GM12874 (cell line): ENCODE measurements around the gene GPR146.
A peak's percentile ranks its signal among the peaks of the same experiment; 100 is the strongest.

Source experiments
- CTCF ChIP-seq: IDR thresholded peaks from 2 replicates; pipeline ENCODE4 v1.5.1; 2011; ENCODE audit warnings: low read depth, mild to moderate bottlenecking, control low read depth, low read length, moderate library complexity; ENCODE audit not compliant: insufficient read depth

Gene GPR146, protein sequence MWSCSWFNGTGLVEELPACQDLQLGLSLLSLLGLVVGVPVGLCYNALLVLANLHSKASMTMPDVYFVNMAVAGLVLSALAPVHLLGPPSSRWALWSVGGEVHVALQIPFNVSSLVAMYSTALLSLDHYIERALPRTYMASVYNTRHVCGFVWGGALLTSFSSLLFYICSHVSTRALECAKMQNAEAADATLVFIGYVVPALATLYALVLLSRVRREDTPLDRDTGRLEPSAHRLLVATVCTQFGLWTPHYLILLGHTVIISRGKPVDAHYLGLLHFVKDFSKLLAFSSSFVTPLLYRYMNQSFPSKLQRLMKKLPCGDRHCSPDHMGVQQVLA

DNA sequence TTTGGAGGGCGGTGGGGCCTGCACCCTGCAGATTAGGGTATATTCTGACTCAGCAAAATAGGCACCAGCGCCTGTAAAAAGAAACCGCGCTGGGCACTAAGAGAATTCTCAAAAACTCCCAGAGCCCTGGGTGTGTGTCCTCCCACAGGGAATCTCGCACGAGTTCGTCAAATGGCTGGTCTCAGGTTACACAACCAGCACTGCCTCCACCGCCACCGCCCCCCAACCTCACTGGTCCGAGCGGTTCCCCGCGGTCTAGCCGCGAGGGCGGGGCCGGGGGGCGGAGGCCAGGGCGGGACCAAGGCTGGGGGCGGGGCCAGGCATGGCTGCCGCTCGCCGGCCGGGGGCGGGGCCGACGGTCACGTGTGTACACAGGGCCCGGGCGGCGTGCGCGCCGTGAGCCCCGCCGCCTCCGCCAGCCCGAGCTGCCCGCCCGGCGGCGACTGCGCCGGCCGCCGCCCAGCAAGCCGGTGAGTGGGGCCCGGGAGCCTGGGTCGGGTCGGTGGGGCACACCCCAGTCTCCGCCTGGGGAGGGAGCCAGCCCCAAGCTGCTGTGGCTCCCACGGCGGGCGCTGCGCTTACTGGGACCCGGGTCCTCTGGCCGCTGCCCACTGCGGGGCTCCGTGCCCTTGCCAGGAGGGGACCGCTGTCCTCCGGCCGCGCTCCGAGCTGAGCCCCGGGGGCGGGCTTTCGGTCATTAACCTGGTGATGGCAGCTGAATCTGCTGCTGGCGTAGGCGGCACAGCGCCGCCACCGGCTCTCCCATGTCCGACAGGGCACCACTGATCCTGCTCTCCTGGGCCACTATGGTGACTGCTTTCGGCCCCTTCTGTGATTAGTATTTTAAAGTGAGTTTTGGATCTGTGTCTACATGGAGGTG is at the start of gene GPR146:
TSS of gene GPR146 (plus strand) at position 358 of the 880 bp plus-strand sequence. CDS start 12,970 bp downstream, outside the sequence.
- peak; percentile 80 for TF ChIP-seq CTCF

- TF ChIP-seq CTCF, result no peak
Observed at GRCh38 chr7:994592-995308, 49.6 kb upstream of the GPR146 start.

DNA sequence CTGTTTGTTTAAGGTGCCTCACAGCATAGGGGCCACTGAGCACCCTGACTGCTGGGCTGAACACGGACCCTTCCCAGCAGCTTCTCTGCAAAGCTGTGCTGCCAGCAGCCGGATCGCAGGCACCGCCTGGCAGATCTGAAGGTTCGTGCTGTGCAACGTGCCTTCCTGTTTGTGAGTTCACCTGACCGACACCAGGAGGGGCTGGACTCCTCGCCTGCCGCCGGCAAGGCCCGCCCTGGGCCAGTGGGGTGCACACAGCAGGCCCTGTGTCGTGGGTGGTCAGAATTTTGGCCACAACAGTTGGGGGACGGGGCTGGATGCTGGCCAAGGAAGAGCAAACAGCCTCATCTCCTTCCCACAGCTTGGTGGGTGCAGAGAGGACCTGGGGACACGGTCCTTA is 48.8 kb upstream of the GPR146 start:
- TF ChIP-seq CTCF, result no peak

GRCh38 chr7:996079-996872 is 48.1 kb upstream of the GPR146 start:
- TF ChIP-seq CTCF, result no peak

- TF ChIP-seq CTCF, result 0 out of 2 replicates have a peak, but pooled peaks have one; percentile 16
Observed at GRCh38 chr7:997404-998395, 46.6 kb upstream of the GPR146 start.

DNA sequence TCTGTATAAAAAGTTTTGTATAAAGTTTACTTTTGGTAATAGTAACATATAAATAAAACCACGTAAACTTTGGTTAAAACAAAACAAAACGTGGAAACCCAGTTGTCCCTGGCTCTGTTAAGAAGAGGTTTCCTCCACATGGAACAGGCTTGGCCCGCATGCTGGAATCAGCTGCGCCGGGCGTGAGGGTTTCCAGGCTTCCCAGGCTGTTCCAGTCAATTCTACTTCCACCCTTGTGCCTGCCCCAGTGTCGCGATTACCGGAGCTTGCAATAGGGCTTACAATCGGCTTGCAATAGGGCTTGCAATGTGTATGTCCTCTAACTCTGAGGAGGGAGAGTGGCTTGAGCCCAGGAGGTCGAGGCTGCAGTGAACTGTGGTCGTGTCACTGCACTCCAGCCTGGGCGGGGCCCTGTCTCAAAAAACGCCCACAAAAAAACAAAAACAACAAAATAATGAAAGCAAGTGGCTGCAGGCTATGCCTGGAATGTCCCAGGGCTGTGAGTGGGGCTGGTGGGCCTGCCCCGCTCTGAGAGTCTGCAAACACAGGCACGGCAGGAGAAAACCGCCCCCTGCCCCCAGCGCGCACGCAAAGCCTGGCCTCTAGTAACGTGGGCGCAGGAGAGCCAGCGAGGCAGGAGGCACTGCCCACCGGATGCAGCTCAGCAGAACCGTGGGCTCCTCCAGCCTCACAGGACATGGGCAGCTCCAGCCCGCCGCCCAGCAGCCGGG is 45.0 kb upstream of the GPR146 start:
- TF ChIP-seq CTCF, result no peak
